NCI-H524 (cell line): ENCODE measurements around the gene PRR18.
A peak's percentile ranks its signal among the peaks of the same experiment; 100 is the strongest.

Experiments
- DNase-seq, 2 experiments: peaks; one replicate each; lab custom pipeline; 2025; lab: John Stamatoyannopoulos, UW

PRR18 gene

DNA sequence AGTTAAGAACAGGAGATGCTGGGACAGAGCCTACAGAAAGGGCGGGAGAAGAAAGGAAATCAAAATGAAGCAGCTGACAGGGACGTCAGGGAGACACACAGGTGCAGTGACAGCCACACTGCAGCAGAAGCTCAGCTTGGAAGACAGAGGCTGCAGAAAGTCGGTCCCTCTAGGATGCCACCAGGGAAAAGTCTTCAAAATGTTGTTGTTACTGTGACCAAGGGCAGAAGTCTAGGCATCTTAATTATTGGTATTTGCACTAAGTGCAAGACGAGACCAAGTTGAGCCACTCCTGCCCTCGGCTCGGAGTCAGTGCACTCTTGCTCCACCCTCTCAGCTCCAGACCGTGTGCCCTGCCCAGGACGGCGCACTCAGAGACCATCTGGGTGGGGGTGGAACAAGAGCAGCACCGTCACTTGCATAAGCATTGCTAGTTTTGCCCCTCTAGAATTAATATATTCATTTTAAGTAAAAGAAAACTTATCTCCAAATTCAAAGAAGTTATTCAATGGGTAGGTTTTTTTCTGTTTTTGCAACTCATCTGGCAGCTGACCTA lies 2.6 kb downstream of the PRR18 start:
- peak; percentile 25 to 68 for DNase-seq

GRCh38 chr6:166304106-166304505 lies 4.1 kb downstream of the PRR18 start:
- DNase-seq, result no peak

GRCh38 chr6:166301611-166302529 lies 6.3 kb downstream of the PRR18 start:
- DNase-seq, result no peak

GRCh38 chr6:166300357-166300987 lies 7.7 kb downstream of the PRR18 start:
- DNase-seq, result no peak

- DNase-seq, result no peak
Measured at GRCh38 chr6:166297606-166298005, 10.6 kb downstream of the PRR18 start.

DNA sequence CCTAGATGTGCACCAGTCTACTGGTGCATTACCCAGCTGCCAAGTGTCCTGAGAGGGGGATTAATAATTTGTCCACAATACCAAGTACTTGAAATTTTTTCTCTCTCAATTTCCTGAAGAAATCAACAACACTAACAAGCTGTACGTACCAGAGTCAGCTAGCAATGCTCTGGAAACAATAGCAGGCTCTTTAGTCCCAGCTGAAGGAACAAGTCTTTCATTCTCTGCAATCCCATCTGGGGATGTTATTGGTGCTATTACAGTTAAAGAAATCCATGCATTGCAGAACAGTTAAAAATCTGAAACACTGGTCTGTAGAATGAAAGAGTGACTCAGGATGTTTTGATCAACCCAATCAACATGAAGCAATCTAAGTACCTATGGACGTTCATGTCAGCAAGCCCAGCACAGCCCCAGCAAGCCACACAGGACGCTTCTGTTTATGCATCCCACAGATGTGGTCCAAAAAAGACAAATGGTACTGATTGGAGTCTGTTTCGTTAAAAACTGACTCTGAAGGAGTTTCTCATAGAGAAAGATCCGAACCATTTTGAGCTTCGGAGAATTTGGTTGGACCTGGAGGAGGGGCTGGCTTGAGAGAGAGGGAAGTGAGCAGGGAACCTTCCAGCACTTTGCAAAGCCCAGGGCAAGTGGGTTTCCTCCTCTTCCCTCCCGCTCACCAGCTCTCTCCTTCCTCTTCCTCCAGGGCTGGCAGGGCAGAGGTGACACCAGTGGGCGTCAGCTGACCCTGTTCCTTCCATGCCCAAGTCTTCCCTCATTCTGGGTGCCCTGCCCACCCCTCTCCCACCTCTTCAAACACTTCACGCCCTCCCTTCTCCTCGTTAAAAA lies 11.9 kb downstream of the PRR18 start:
- DNase-seq, result no peak

- no peak for DNase-seq
Measured at GRCh38 chr6:166293731-166294584, 14.2 kb downstream of the PRR18 start.

DNA sequence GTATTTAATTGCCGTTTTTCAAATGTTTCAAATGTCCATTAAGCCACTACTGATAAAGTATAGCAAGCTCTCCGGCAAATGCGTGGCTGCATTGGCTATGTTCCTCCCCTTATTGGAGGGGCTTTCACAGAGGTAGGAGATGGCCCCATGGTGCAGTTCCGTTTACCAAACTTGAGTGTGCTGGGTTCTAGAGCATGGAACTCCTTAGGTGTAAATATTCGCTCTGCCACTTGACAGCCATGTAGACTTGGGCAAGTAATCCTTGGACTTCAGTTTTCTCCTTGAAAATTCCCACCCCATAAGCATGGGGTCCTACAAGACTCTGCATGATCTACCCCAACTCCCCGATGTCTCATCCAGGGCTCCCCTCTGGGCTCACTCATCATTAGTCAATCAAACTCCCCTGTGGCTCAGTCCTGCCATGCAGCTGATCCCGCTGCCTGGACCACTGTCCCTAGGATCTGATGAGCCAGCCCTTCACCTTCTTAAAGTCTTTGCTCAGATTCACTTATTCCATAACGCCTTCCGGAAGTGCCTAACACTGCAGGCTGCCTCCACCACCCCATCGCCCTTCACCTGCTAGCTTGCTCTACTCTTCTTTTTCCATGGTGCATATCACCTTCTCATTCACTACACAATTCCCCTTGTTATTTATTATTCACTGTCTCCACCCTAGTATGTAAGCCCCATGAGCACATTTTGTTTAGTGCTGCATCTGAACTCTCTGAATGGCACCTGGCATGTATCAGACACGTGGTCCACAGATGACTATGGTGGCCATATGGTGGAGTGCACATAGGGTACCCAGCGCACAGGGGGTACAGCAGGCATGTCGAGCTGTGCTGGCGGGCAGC lies 18.8 kb downstream of the PRR18 start:
- DNase-seq, result no peak

DNA sequence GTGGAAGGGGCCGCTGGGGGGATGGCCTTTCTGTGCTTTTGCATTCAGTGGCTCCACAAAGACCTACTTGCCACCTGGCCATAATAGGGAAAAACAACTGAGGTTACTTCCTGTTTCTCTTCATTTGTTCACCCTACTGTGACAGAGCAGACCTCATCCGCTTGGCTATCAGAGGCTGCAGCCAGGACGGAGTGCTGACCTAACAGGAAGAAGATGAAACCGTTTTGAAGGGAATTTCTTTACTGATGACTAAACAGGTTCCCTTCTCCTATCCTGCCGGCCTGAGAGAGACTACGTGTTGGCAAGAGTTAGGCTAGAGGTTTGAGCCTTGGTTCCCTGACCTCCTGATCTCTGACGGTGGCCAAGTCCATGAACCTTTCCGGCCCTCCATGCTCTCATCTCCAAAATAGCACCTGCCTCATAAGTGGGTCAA lies 21.3 kb downstream of the PRR18 start:
- DNase-seq, result no peak

GRCh38 chr6:166285233-166285632 lies 23.0 kb downstream of the PRR18 start:
- no peak for DNase-seq

GRCh38 chr6:166284640-166285039 lies 23.6 kb downstream of the PRR18 start:
- DNase-seq, result no peak

DNA sequence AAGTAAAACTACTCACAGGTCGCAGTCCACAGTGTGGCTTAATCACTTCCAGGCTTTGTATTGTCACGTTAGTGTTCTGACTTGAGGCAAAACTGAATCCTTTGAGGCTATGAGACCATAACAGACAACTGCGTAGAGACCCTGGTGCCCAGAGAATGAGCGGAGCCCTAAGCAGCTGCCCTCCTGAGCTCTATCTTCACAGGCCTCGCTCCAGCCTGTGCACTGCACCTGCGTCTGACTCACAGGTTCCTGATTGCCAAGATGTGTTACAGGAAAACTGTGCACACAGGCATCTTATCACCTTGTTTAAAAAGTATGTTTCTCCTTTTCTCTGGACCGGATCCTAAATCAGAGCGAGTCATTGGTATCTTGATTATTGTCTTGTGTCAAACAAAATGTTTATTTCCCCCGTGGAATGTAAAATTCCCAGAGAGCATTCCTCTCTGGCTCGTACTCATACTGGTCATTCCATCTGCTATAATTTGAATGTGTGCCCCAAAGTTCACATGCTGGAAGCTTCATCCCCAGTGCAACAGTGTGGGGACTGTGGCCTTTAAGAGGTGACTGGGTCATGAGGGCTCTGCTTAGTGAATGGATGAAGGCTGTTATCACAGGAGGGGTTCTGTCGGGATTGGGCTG lies 25.7 kb downstream of the PRR18 start:
- DNase-seq, result no peak

DNA sequence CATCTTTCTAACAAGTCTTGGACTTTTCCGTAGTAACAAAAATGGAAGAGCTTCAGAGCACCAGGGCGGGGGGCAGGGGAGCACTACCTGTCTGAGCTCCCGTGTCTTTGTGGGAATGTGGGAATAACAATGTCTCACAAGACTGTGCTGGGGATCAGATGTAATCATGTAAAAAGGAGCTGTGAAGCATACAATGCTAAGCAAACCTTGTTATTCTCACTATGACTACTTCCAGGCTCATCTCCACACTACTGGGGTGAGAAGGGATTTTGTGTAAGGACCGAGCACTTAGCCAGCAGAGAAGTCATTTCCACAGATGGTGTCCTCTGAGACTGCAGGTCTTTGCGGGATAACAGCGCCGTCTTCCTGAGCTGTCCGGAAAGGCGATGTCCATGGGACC lies 27.1 kb downstream of the PRR18 start:
- no peak for DNase-seq

- no peak for DNase-seq
Measured at GRCh38 chr6:166279393-166279679, 28.9 kb downstream of the PRR18 start.

DNA sequence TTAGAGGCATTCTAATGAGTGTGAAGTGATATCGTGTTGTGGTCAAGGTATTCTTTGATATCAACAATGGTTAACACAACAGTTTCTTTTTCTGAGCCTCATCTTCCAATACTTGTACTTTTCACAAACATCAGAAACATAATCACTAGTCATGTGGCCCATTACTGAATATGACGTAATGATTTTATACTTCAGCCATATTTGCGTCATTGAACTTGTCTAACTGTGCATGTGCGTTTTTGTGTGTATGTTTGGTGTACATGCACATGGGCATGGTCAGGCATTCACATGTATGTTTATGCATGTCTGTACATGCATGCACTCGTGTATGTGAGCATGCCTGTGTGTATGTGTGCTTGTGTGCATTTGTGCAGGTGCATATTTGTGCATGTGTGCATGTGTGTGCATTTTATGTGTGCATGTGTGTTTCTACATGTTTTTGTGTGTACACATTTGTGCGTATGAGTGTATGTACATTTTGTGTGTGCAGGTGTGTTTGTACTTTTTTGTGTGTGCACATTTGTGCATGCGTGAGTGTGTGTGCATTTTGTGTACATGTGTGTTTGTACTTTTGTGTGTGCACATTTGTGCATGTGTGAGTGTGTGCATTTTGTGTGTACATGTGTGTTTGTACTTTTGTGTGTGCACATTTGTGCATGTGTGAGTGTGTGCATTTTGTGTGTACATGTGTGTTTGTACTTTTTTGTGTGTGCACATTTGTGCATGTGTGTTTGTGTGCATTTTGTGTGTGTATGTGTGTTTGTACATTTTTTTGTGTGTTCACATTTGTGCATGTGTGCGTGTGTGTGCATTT lies 29.4 kb downstream of the PRR18 start:
- DNase-seq, result no peak

GRCh38 chr6:166277892-166278578 lies 30.2 kb downstream of the PRR18 start:
- no peak for DNase-seq

GRCh38 chr6:166277018-166277417 lies 31.2 kb downstream of the PRR18 start:
- DNase-seq, result no peak

DNA sequence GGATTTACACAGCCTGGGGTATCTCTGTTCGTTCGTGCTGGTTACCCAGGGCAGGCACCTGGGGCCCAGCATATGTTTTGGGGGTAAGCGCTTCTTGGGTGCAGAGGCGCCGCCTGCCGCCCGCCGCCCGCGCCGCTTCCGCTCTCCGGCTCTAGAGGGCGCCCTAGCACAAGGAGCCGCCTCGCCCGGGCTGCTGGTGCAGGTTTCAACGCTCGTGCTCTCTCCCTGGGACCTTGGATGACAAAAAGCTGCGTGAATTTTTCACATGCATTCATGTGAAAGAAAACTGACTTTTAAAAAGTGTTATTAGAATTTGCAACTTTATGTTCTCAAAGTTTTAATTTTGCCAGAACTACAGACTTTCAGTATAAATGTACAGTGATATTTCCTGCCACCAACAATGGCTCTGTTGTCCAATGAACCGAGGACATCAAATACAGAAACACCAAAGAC lies 32.5 kb downstream of the PRR18 start:
- DNase-seq, result peak; percentile 38 to 57
